Endothelial cell of umbilical vein (primary cell): ENCODE results near the gene MAGIX. TPM values are rescaled to one million over a fixed set of nuclear protein-coding genes. Genes with fewer than 3 reads are reported as not detected.

Experiments used
- BruUV-seq: library from RNA; stranded (reverse); fragments of 400-500 nt; replicated peaks from 2 replicates; lab custom pipeline; 2021; lab: Mats Ljungman, UMichigan
- CTCF ChIA-PET: fragments of 300-600, 350-600 bp; sonication (Branson Sonifier 250); formaldehyde crosslinking; loops from one replicate; lab custom pipeline; 2021; ENCODE audit warnings: antibody characterized with exemption, inconsistent platforms; lab: Charles Lee
- POLR2A ChIA-PET: fragments of 300-600, 350-600 bp; sonication (Branson Sonifier 250); formaldehyde crosslinking; loops from one replicate; lab custom pipeline; 2021; ENCODE audit warnings: antibody characterized with exemption, inconsistent platforms; lab: Charles Lee
- DNase-seq: peaks from one replicate; pipeline ENCODE4 v3.0.0-alpha.2; 2011; ENCODE audit warnings: low read depth, low spot score
- FAIRE-seq: peaks from 2 replicates; lab custom pipeline; 2011; peaks lifted over from hg19 to GRCh38; lab: Jason Lieb, UNC
- H2AFZ ChIP-seq: 2 replicates; pipeline ENCODE4 v1.6.0; 2012; ENCODE audit warnings: low read depth, low read length, control low read depth, inconsistent platforms
- H3K27ac ChIP-seq: 2 replicates; pipeline ENCODE4 v1.5.1; 2011; ENCODE audit warnings: low read depth, mild to moderate bottlenecking, control low read depth, low read length, moderate library complexity; ENCODE audit not compliant: insufficient read depth
- H3K27me3 ChIP-seq, 2 experiments: 2 replicates each; pipeline versions ENCODE4 v1.6.0 to v1.6.1; 2011; ENCODE audit warnings: low read length in 2 of 2, mixed read lengths in 1 of 2; ENCODE audit not compliant: control insufficient read depth in 2 of 2, insufficient read depth in 2 of 2
- H3K36me3 ChIP-seq, 2 experiments: 2 replicates in 1 of 2; 3 replicates in 1 of 2; pipeline ENCODE4 v1.5.1; 2011; ENCODE audit warnings: low read length in 2 of 2, mild to moderate bottlenecking in 1 of 2, moderate library complexity in 1 of 2; ENCODE audit not compliant: control insufficient read depth in 2 of 2, insufficient read depth in 2 of 2; ENCODE audit errors: extremely low read depth in 1 of 2
- H3K4me1 ChIP-seq: 3 replicates; pipeline ENCODE4 v1.5.1; 2011; ENCODE audit warnings: mild to moderate bottlenecking, low read length; ENCODE audit not compliant: control insufficient read depth, insufficient read depth; ENCODE audit errors: extremely low read depth
- H3K4me2 ChIP-seq: 2 replicates; pipeline ENCODE4 v1.6.1; 2011; ENCODE audit warnings: low read length, control low read depth, mixed read lengths; ENCODE audit not compliant: insufficient read depth
- H3K4me3 ChIP-seq, 3 experiments: fragments of 200-600 bp in 1 of 3; sonication (generic), shearing (Covaris generic) in 1 of 3; replicated peaks in 1 of 3; 2 replicates each; pipeline ENCODE4 v1.5.1; 2011 to 2016; ENCODE audit warnings: control low read depth in 3 of 3, low read length in 3 of 3, mild to moderate bottlenecking in 2 of 3, inconsistent platforms in 1 of 3, low read depth in 1 of 3, moderate library complexity in 1 of 3; ENCODE audit not compliant: insufficient read depth in 1 of 3
- H3K79me2 ChIP-seq: 2 replicates; pipeline ENCODE4 v1.6.0; 2012; ENCODE audit warnings: low read length, inconsistent platforms; ENCODE audit not compliant: control insufficient read depth, insufficient read depth
- H3K9ac ChIP-seq: replicated peaks from 2 replicates; pipeline ENCODE3; 2011; ENCODE audit warnings: low read length, control low read depth; ENCODE audit not compliant: insufficient read depth; ENCODE audit errors: extremely low read depth
- H3K9me1 ChIP-seq: replicated peaks from 3 replicates; pipeline ENCODE4 v1.6.0; 2011; ENCODE audit warnings: mild to moderate bottlenecking, low read length; ENCODE audit not compliant: control insufficient read depth, insufficient read depth; ENCODE audit errors: extremely low read depth
- H3K9me3 ChIP-seq: replicated peaks from 2 replicates; pipeline ENCODE4 v1.5.1; 2012; ENCODE audit warnings: low read length, inconsistent platforms; ENCODE audit not compliant: control insufficient read depth, insufficient read depth
- H4K20me1 ChIP-seq: replicated peaks from 2 replicates; pipeline ENCODE3; 2011; ENCODE audit warnings: mild to moderate bottlenecking, low read length; ENCODE audit not compliant: control insufficient read depth, insufficient read depth; ENCODE audit errors: extremely low read depth
- EZH2 ChIP-seq: IDR thresholded peaks from 2 replicates; pipeline ENCODE4 v1.6.1; 2012; ENCODE audit warnings: borderline replicate concordance, low read depth, mild to moderate bottlenecking, moderate library complexity, low read length, inconsistent platforms; ENCODE audit not compliant: severe bottlenecking
- FOS ChIP-seq: IDR thresholded peaks from 2 replicates; pipeline ENCODE4 v1.6.1; 2011; ENCODE audit warnings: mild to moderate bottlenecking, low read length, moderate library complexity, borderline replicate concordance; ENCODE audit not compliant: insufficient read depth
- GATA2 ChIP-seq: IDR thresholded peaks from 2 replicates; pipeline ENCODE4 v1.7.0; 2011; ENCODE audit warnings: low read depth, mild to moderate bottlenecking, moderate library complexity, mixed read lengths, low read length; ENCODE audit not compliant: insufficient read length, insufficient read depth
- JUN ChIP-seq: IDR thresholded peaks from 2 replicates; pipeline ENCODE4 v1.6.1; 2011; ENCODE audit warnings: borderline replicate concordance, low read depth; ENCODE audit not compliant: insufficient read length, insufficient read depth
- MYC ChIP-seq: IDR thresholded peaks from one replicate; pipeline ENCODE4 v1.6.1; 2011; ENCODE audit warnings: mild to moderate bottlenecking, low read depth, low read length
- POLR2A ChIP-seq: IDR thresholded peaks from 2 replicates; pipeline ENCODE4 v1.6.1; 2012; ENCODE audit warnings: low read depth, mild to moderate bottlenecking, control low read depth, low read length
- POLR2AphosphoS5 ChIP-seq: IDR thresholded peaks from 2 replicates; pipeline ENCODE4 v1.6.1; 2012; ENCODE audit warnings: low read depth, mild to moderate bottlenecking, control low read depth, low read length, moderate library complexity; ENCODE audit not compliant: insufficient read depth
- dilution Hi-C: fragments of 300-500 bp; cut with MboI; formaldehyde crosslinking; loops from one replicate; pipeline ENCODE4 v1.15.0; 2019; ENCODE audit warnings: low sequenced_read_pairs; ENCODE audit not compliant: extremely low pct_ligation_motif_present
- intact Hi-C: fragments of 100-400 bp; cut with micrococcal nuclease; formaldehyde crosslinking; loops from one replicate; pipeline ENCODE4 v1.10.0; 2022
- polyA plus RNA-seq, 4 experiments: library from polyadenylated mRNA; depleted of rRNA in 3 of 4; stranded (reverse) in 3 of 4; unstranded in 1 of 4; fragments of >200 nt; gene quantifications; 2 replicates each; pipeline versions ENCODE4 v1.2.1 to v1.2.3, GENCODE V29; 2011 to 2012; ENCODE audit warnings: missing spikeins in 1 of 4
- total RNA-seq: library from RNA; stranded (reverse); gene quantifications from 2 replicates; pipeline ENCODE4 v1.2.3, GENCODE V29; 2021
- TF ChIP-seq, protein P1 (sequence below): IDR thresholded peaks from 2 replicates; pipeline ENCODE4 v1.6.1; 2011; ENCODE audit not compliant: insufficient read depth, insufficient read length
- TF ChIP-seq, protein P2 (sequence below), 2 donors: IDR thresholded peaks; 1 replicate in 1 of 2; 2 replicates in 1 of 2; pipeline ENCODE4 v1.5.1; 2011; ENCODE audit warnings: low read length in 2 of 2, mild to moderate bottlenecking in 2 of 2, moderate library complexity in 2 of 2, control low read depth in 1 of 2, inconsistent platforms in 1 of 2, low read depth in 1 of 2; ENCODE audit not compliant: insufficient read depth in 1 of 2; ENCODE audit errors: extremely low read depth in 1 of 2

Gene MAGIX
- total and polyA plus RNA-seq, 2 donors (not counting 3 experiments of a cell fraction or from before 2014, with no cell fraction given): 0.77 to 0.88 TPM

DNA sequence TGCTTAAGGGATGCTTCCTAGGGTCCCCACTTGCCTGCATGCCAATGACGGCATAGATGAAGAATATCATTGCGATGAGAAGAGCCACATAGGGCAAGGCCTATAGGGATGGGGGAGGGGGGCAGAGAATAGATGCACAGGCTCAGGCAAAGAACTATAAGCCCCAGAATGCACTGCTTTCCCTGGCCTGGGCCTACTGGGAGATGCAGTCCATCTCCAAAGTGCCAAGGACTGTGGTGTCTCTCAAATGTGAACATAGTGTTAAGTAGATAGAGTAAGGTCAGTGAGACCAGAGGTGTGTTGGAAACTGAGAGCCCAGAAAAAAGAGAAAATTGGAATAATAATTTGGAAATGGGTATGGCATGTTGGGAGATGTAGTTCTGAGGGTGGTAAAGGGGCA, 49.7 kb downstream of the MAGIX start:
- FAIRE-seq: no peak

DNA sequence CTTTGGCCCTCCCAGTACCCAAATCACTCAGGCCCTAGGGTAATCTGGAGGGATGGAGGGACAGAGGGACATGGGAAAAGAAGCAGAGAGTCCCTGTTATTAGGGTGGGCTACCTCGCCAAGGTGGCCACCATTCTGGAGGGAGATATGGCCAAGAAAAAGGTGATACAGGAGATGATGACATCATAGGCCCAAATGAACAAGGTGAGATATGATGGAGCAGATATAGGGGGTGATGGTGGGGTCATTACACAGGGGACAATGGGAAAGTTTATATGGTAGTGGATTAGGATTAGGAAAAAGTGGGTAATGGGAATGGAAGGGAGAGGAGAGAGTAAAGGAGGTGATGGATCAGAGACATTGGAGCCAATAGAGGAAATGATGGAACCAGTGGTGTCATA, 50.3 kb downstream of the MAGIX start:
- Histone ChIP-seq H4K20me1 (no peaks in the 10 kb centered on the region), H3K9me1 (no peaks in the 10 kb centered on the region), H3K36me3 (no peaks in the 10 kb centered on the region), H3K4me3 (no peak overlapping the region), H3K4me2 (no peak overlapping the region), H3K4me1 (no peaks in the 10 kb centered on the region), H3K9ac (no peak overlapping the region), H2AFZ (no peak overlapping the region), H3K27ac (no peak overlapping the region), H3K79me2 (no peaks in the 10 kb centered on the region), H3K27me3 (no peaks in the 10 kb centered on the region), H3K9me3 (no peaks in the 10 kb centered on the region)
- no peak for DNase-seq
- intact Hi-C loops (no loop called here), dilution Hi-C loops (no loop called here)
- BruUV-seq: no TSS peak
- POLR2A ChIA-PET: no interaction called here
- CTCF ChIA-PET: no interaction called here
- FAIRE-seq: no peak
- TF ChIP-seq POLR2A (no peak), FOS (no peak), POLR2AphosphoS5 (no peak), GATA2 (no peak), JUN (no peak), EZH2 (no peak), MYC (no peak)
- TF ChIP-seq, protein P1, sequence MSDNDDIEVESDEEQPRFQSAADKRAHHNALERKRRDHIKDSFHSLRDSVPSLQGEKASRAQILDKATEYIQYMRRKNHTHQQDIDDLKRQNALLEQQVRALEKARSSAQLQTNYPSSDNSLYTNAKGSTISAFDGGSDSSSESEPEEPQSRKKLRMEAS: no peak
- TF ChIP-seq, protein P2, sequence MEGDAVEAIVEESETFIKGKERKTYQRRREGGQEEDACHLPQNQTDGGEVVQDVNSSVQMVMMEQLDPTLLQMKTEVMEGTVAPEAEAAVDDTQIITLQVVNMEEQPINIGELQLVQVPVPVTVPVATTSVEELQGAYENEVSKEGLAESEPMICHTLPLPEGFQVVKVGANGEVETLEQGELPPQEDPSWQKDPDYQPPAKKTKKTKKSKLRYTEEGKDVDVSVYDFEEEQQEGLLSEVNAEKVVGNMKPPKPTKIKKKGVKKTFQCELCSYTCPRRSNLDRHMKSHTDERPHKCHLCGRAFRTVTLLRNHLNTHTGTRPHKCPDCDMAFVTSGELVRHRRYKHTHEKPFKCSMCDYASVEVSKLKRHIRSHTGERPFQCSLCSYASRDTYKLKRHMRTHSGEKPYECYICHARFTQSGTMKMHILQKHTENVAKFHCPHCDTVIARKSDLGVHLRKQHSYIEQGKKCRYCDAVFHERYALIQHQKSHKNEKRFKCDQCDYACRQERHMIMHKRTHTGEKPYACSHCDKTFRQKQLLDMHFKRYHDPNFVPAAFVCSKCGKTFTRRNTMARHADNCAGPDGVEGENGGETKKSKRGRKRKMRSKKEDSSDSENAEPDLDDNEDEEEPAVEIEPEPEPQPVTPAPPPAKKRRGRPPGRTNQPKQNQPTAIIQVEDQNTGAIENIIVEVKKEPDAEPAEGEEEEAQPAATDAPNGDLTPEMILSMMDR (IDR thresholded peaks at IDR 0.05; ENCODE audit: extremely low read depth in 1 of 2, insufficient read depth in 1 of 2, low read depth in 1 of 2, low read length in 2 of 2): no peak

More for the DNA sequence above, 49.7 kb downstream of the MAGIX start:
- ChIA-PET CTCF (no interaction called here), POLR2A (no interaction called here)
- DNase-seq: no peak
- Histone ChIP-seq H3K4me1 (no peaks in the 10 kb centered on the region), H3K27me3 (no peaks in the 10 kb centered on the region), H4K20me1 (no peaks in the 10 kb centered on the region), H3K4me3 (no peak overlapping the region), H3K36me3 (no peaks in the 10 kb centered on the region), H3K9me3 (no peaks in the 10 kb centered on the region), H3K79me2 (no peaks in the 10 kb centered on the region), H3K9ac (no peak overlapping the region), H3K9me1 (no peaks in the 10 kb centered on the region), H2AFZ (no peak overlapping the region), H3K4me2 (no peak overlapping the region), H3K27ac (no peak overlapping the region)
- dilution Hi-C loops (no loop called here), intact Hi-C loops (no loop called here)
- TF ChIP-seq POLR2A (no peak), POLR2AphosphoS5 (no peak), GATA2 (no peak), JUN (no peak), FOS (no peak)
- BruUV-seq: no TSS peak
